GM10248 (cell line): ENCODE data around the gene RSPH3.
"Not testable (repeated sequence)": the region's sequence is repeated elsewhere in the genome, so short reads cannot be mapped to it uniquely, and the experiment has no call there.

ENCODE experiments used
- CTCF ChIA-PET: fragments of 300-600 bp; sonication (Branson Sonifier 250); formaldehyde crosslinking; extraction: SDS; loops from one replicate; lab custom pipeline; 2021; ENCODE audit warnings: antibody characterized with exemption; lab: Yijun Ruan, JAX
- POLR2A ChIA-PET: fragments of 350-650 bp; sonication (Branson Sonifier 250); formaldehyde crosslinking; extraction: SDS; loops from one replicate; lab custom pipeline; 2020; ENCODE audit warnings: antibody characterized with exemption; lab: Yijun Ruan, JAX
- DNase-seq: peaks from one replicate; pipeline ENCODE4 v3.0.0; 2012; ENCODE audit errors: extremely low spot score
- CTCF ChIP-seq: IDR thresholded peaks from 2 replicates; pipeline ENCODE4 v1.5.1; 2012; ENCODE audit warnings: mild to moderate bottlenecking, low read depth; ENCODE audit errors: extremely low read depth, missing control alignments, control extremely low read depth

RSPH3 gene

GRCh38 chr6:158996856-158997255 is 3.1 kb downstream of the RSPH3 start:
- CTCF ChIA-PET = interaction anchor here (1.6 kb wide), 1 partner anchor 299 kb away, joined by 3 read pairs; no protein-coding TSS in a partner anchor
- no peak for TF ChIP-seq CTCF
- DNase-seq = no peak
- POLR2A ChIA-PET = no interaction called here

- CTCF ChIA-PET = interaction anchor here (1.8 to 3.1 kb wide), 2 partner anchors 9 to 15 kb away, joined by 4 to 8 read pairs; no protein-coding TSS in a partner anchor
- TF ChIP-seq CTCF = no peak
- DNase-seq = no peak
- POLR2A ChIA-PET = no interaction called here
Observed at GRCh38 chr6:158993639-158994038, 6.4 kb downstream of the RSPH3 start.

GRCh38 chr6:158991017-158991723 is 8.8 kb downstream of the RSPH3 start:
- POLR2A ChIA-PET = no interaction called here
- TF ChIP-seq CTCF = no peak
- no peak for DNase-seq
- CTCF ChIA-PET = interaction anchor here (1.0 to 1.9 kb wide), 6 partner anchors 9 to 143 kb away, joined by 3 to 6 read pairs (median 4); partner anchors contain the start of gene RSPH3

- DNase-seq, POLR2A ChIA-PET: not testable (repeated sequence)
- CTCF ChIA-PET = interaction anchor here (1.0 kb wide), 1 partner anchor 53 kb away, joined by 3 read pairs; no protein-coding TSS in a partner anchor
Observed at GRCh38 chr6:158989711-158990110, 10.3 kb downstream of the RSPH3 start.

GRCh38 chr6:158988477-158988876 is 11.5 kb downstream of the RSPH3 start:
- no peak for TF ChIP-seq CTCF
- ChIA-PET POLR2A (no interaction called here), CTCF (interaction anchor here (0.8 to 2.1 kb wide), 5 partner anchors 12 to 775 kb away, joined by 3 to 6 read pairs (median 4); partner anchors contain the start of gene RSPH3)
- DNase-seq = no peak

- POLR2A ChIA-PET = no interaction called here
- no peak for DNase-seq
- TF ChIP-seq CTCF = no peak
- CTCF ChIA-PET = interaction anchor here (0.8 to 2.9 kb wide), 6 partner anchors 12 to 767 kb away, joined by 3 to 8 read pairs (median 4); partner anchors contain the start of gene RSPH3
Observed at GRCh38 chr6:158987657-158988056, 12.3 kb downstream of the RSPH3 start.

- POLR2A ChIA-PET = no interaction called here
- TF ChIP-seq CTCF = no peak
Observed at GRCh38 chr6:158978757-158979156, 21.2 kb downstream of the RSPH3 start.

More at GRCh38 chr6:158978757-158979156, 21.2 kb downstream of the RSPH3 start:
- no peak for DNase-seq
- CTCF ChIA-PET = interaction anchor here (0.9 to 2.4 kb wide), 7 partner anchors 7 to 287 kb away, joined by 3 to 15 read pairs (median 4); no protein-coding TSS in a partner anchor
